Body of pancreas (tissue), 4 donors: ENCODE data around the gene RTL10. TPM values are rescaled to one million over a fixed set of nuclear protein-coding genes. Genes with fewer than 3 reads are reported as not detected.

ENCODE experiments used
- ATAC-seq: fragments of 150-250 bp; one replicate; pipeline ENCODE4 v1.9.1; 2016
- DNase-seq, 4 donors: peaks; one replicate each; pipeline ENCODE4 v3.0.0-alpha.2; 2019
- H3K27ac ChIP-seq, 4 donors: fragments of 200-600 bp; sonication (generic); 1 replicate in 3 of 4; 2 replicates in 1 of 4; pipeline versions ENCODE4 v1.5.1 to v1.6.1; 2016 to 2019; ENCODE audit warnings: mild to moderate bottlenecking in 1 of 4, mixed read lengths in 1 of 4, moderate library complexity in 1 of 4
- H3K27me3 ChIP-seq, 2 donors: fragments of 200-600 bp; sonication (generic); one replicate each; pipeline ENCODE4 v1.6.0; 2016; ENCODE audit warnings: mild to moderate bottlenecking in 1 of 2
- H3K36me3 ChIP-seq, 2 donors: fragments of 200-600 bp; sonication (generic); replicated peaks in 1 of 2; 2 replicates each; pipeline ENCODE4 v1.5.1; 2016; ENCODE audit warnings: low read depth in 2 of 2; ENCODE audit not compliant: insufficient read depth in 1 of 2
- H3K4me1 ChIP-seq: fragments of 200-600 bp; sonication (generic); one replicate; pipeline ENCODE4 v1.6.0; 2016
- H3K4me3 ChIP-seq, 2 donors: fragments of 200-600 bp; sonication (generic); 1 replicate in 1 of 2; 2 replicates in 1 of 2; pipeline ENCODE4 v1.5.1; 2016 to 2019
- H3K9me3 ChIP-seq, 3 donors: fragments of 200-600 bp; sonication (generic); 1 replicate in 2 of 3; 2 replicates in 1 of 3; pipeline ENCODE4 v1.5.1; 2016
- CTCF ChIP-seq, 7 experiments: fragments of 450-650 bp in 4 of 7; fragments of 200-600 bp in 3 of 7; sonication (generic) in 3 of 7; IDR thresholded peaks; one replicate each; pipeline ENCODE4 v1.5.1; 2016 to 2019; ENCODE audit warnings: antibody characterized with exemption in 7 of 7
- POLR2A ChIP-seq, 3 donors: fragments of 450-650 bp; IDR thresholded peaks; one replicate each; pipeline ENCODE4 v1.6.1; 2016; ENCODE audit warnings: antibody characterized with exemption in 3 of 3, mild to moderate bottlenecking in 2 of 3
- WGBS, 2 donors: methylation state at CpG; one replicate each; pipeline ENCODE4 v1.1.5; 2017; 5-methylcytosine and 5-hydroxymethylcytosine counted together
- intact Hi-C: fragments of 100-400 bp; cut with DNase I; formaldehyde crosslinking; loops from one replicate; pipeline ENCODE4 v1.15.1; 2023
- total RNA-seq, 2 donors: library from RNA; depleted of rRNA; stranded (reverse); fragments of >200 nt; gene quantifications; one replicate each; pipeline ENCODE4 v1.1.0, GENCODE V29; 2016

RTL10 gene
- total RNA-seq, 2 donors from 2014 or later = 10.2 to 14.8 TPM

- Histone ChIP-seq H3K4me3 (no peak overlapping the region), H3K4me1 (peaks cover 32% of the 10 kb centered on the region), H3K27ac (peak overlapping the region in 3 of 4 donors; percentile 6 to 57 (median 7)), H3K36me3 (no peaks in the 10 kb centered on the region), H3K27me3 (no peaks in the 10 kb centered on the region), H3K9me3 (no peaks in the 10 kb centered on the region)
- ATAC-seq (no peak), DNase-seq (peak; percentile 15 to 48 (median 30))
- intact Hi-C loops = no loop called here
- TF ChIP-seq POLR2A (IDR thresholded peaks at IDR 0.05) (no peak), CTCF (IDR thresholded peaks at IDR 0.05) (no peak)
- 51 to 62% methylated on average over 16 to 23 of the region's 23 CpGs for WGBS, 2 donors
Measured at GRCh38 chr22:19868773-19869471, 14.2 kb upstream of the RTL10 start.

- peaks cover 28% of the 10 kb centered on the region for H3K4me1 ChIP-seq
- H3K27me3 ChIP-seq = no peaks in the 10 kb centered on the region
- H3K4me3 ChIP-seq = no peak overlapping the region
- TF ChIP-seq CTCF (IDR thresholded peaks at IDR 0.05) (no peak), POLR2A (IDR thresholded peaks at IDR 0.05) (no peak)
- H3K36me3 ChIP-seq = no peaks in the 10 kb centered on the region
- ATAC-seq (no peak), DNase-seq (no peak)
- no peak overlapping the region for H3K27ac ChIP-seq
- WGBS, 2 donors = 92% methylated on average over 3 of the region's 3 CpGs
- intact Hi-C loops = no loop called here
- no peaks in the 10 kb centered on the region for H3K9me3 ChIP-seq
Measured at GRCh38 chr22:19868333-19868732, 13.7 kb upstream of the RTL10 start.

- intact Hi-C loops = no loop called here
- Histone ChIP-seq H3K36me3 (no peaks in the 10 kb centered on the region), H3K27me3 (no peaks in the 10 kb centered on the region), H3K27ac (no peak overlapping the region), H3K4me3 (no peak overlapping the region), H3K9me3 (no peaks in the 10 kb centered on the region), H3K4me1 (peaks cover 20% of the 10 kb centered on the region)
- ATAC-seq (no peak), DNase-seq (peak in 3 of 4 donors; percentile 1 to 6 (median 4))
- TF ChIP-seq POLR2A (IDR thresholded peaks at IDR 0.05) (no peak), CTCF (IDR thresholded peaks at IDR 0.05) (no peak)
- 66 to 78% methylated on average over 7 of the region's 7 CpGs for WGBS, 2 donors
Measured at GRCh38 chr22:19867617-19868016, 12.9 kb upstream of the RTL10 start.

GRCh38 chr22:19866665-19867009 lies 12.0 kb upstream of the RTL10 start:
- DNase-seq = no peak
- no peak for TF ChIP-seq CTCF (IDR thresholded peaks at IDR 0.05)
- TF ChIP-seq POLR2A (IDR thresholded peaks at IDR 0.05) = no peak
- 87 to 91% methylated on average over 3 of the region's 3 CpGs for WGBS, 2 donors

More at GRCh38 chr22:19866665-19867009, 12.0 kb upstream of the RTL10 start:
- H3K36me3 ChIP-seq = no peaks in the 10 kb centered on the region
- H3K27ac ChIP-seq = no peak overlapping the region
- H3K27me3 ChIP-seq = no peaks in the 10 kb centered on the region
- H3K4me1 ChIP-seq = peaks cover 18% of the 10 kb centered on the region
- intact Hi-C loops = no loop called here
- no peak for ATAC-seq
- H3K4me3 ChIP-seq = no peak overlapping the region
- no peaks in the 10 kb centered on the region for H3K9me3 ChIP-seq
